ENCODE data around the gene AGPAT3.
"Not testable (repeated sequence)": the region's sequence is repeated elsewhere in the genome, so short reads cannot be mapped to it uniquely, and the experiment has no call there.

The AGPAT3 gene

GRCh38 chr21:43884861-43885417, 19.9 kb downstream of the AGPAT3 start:
- no peak for DNase-seq

- DNase-seq: no peak
Measured at GRCh38 chr21:43885721-43886120, 20.7 kb downstream of the AGPAT3 start.

DNA sequence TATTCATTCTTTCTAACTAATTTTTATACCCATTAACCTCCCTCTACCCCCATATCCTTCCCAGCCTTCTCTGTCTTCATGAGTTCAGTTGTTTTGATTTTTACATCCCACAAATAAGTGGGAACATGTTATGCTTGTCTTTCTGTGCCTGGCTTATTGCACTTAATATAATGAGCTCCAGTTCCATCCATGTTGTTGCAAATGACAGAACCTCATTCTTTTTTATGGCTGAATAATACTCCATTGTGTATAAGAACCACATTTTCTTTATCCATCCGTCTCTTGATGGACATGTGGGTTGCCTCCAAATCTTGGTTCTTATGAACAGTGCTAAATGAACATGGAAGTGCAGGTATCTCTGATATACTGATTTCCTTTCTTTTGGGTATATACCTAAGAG, 21.5 kb downstream of the AGPAT3 start:
- no peak for DNase-seq

DNA sequence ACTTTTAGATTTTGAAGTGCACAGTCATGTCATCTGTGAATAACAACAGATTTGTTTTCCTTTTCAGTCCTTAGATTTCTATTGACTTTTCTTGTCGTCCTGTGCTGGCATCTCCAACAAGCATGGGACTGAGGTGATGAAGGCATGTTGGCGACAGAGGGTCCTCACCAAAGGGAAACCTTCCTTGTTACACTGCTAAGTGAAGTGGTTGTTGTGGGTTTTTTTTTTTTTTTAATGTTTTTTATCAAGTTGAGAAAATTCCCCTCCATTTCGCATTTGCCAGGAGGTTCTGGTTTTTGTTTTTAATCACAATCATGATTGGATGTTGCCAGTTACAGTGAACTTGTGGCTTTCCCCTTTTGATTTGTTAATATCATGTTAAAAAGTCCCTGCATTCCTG, 24.0 kb downstream of the AGPAT3 start:
- DNase-seq: no peak

- DNase-seq: no peak
Measured at GRCh38 chr21:43890042-43890441, 25.0 kb downstream of the AGPAT3 start.

GRCh38 chr21:43892334-43892733, 27.3 kb downstream of the AGPAT3 start:
- DNase-seq: no peak

GRCh38 chr21:43892984-43893535, 28.0 kb downstream of the AGPAT3 start:
- no peak for DNase-seq

- peak; percentile 60 for DNase-seq
Measured at GRCh38 chr21:43893536-43894205, 28.6 kb downstream of the AGPAT3 start.

DNA sequence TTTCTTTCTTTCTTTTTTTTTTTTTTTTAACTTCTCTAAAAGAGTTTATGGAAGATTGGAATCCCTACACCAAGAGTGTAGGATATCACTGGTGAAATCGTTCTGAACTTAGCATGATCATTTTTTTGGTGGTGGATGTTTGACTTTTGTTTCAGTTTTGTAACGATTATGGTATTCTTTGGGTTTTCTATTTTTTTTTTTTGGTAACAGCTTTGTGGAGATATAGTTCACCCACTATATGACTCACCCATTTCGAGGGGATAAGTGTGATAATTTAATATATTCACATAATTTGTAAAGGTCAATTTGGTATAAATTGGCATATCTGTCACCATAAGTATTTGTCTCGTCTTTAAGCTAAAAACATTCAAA, 29.2 kb downstream of the AGPAT3 start:
- no peak for DNase-seq

GRCh38 chr21:43895196-43895595, 30.2 kb downstream of the AGPAT3 start:
- DNase-seq: no peak

- DNase-seq: not testable (repeated sequence)
Measured at GRCh38 chr21:43896696-43897299, 31.8 kb downstream of the AGPAT3 start.

GRCh38 chr21:43899307-43900077, 34.5 kb downstream of the AGPAT3 start:
- DNase-seq: no peak

DNA sequence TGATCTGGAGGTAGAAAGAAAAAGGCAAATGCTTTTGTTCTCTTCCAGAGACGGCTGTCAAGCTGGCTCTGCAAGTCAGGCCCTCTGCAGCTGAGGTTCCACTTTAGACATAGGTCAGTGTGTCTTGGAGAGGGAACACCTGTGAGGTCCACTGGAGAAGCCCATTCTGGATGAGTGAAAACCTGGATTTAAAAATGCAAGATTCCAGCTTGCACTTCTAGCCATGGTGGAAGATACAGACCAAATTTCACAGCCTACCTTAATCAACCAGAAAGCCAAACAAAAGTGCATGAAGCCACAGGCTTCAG, 35.0 kb downstream of the AGPAT3 start:
- no peak for DNase-seq

GRCh38 chr21:43900690-43901089, 35.7 kb downstream of the AGPAT3 start:
- no peak for DNase-seq

- DNase-seq: no peak
Measured at GRCh38 chr21:43902441-43902840, 37.4 kb downstream of the AGPAT3 start.

- DNase-seq: no peak
Measured at GRCh38 chr21:43903451-43904091, 38.5 kb downstream of the AGPAT3 start.

- DNase-seq: no peak
Measured at GRCh38 chr21:43904331-43904781, 39.3 kb downstream of the AGPAT3 start.

DNA sequence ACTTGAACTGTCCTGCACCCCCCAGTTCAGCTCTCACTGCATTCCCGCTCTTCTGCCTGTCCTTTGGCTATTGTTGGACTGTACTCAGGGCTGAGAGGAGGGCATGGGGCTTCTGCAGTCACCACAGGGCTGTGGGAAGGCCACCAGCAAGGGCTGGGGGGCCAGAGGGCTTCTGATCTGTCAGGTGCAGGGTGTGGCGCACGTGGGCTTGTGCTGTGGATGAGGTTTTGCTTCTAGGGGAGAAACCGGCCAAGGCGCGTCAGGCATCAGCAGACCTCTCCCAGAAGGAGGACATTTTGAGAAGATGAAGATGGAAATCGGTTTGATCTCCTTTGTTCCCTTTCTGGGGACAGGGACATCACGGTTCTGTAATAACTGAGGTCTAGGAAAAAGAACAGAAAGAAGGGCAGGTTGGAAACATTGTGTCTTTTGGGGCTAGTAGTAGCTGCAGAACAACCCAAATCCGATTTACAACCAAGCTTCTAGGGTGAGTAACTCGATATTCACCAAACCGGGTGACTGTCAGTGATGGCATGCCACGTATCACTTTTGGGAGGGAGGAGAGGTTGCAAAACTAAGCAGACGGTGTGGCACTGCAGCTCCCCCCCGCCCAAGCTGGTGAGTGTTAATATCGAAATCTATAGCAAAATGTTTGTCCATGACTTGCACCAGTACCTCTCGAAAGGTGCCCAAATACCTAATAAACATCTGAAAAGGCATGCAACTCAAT, 40.9 kb downstream of the AGPAT3 start:
- DNase-seq: no peak

DNA sequence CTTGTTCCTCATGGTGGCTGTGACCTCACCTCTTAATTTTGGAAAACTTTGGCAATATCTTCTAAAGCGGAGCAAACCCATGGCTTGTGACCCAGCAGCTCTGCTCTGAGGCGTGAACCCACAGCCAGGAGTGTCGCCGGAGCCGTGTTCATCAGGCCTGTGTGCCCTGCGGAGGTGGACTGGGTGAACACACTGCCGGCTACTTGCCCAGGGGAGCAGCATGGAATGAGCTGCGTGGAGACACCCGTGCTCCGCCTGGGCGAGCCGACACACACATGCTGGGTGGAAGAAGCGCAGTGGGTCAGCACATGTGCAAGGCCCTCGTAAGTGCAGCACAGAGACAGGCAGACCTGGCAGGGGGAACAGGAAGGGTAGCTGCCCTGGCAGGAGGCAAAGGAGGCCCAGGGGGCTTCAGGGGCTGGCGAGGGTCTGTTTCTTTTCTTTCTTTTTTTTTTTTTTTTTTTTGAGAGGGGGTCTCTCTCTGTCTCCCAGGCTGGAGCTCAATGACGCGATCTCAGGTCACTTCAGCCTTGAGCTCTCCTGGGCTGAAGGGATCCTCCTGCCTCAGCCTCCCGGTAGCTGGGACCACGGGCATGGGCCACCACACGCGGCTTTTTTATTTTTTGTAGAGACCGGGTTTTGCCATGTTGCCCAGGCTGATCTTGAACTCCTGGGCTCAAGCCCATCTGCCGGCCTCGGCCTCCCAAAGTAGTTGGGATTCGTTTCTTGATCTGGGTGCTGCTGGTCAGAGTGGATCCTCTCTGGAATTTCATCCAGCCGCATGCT, 41.8 kb downstream of the AGPAT3 start:
- no peak for DNase-seq

- DNase-seq: no peak
Measured at GRCh38 chr21:43907751-43908150, 42.7 kb downstream of the AGPAT3 start.

GRCh38 chr21:43908167-43908566, 43.1 kb downstream of the AGPAT3 start:
- no peak for DNase-seq

Data from activated CD4-positive, alpha-beta T cell treated with anti-CD3 and anti-CD28 coated beads for 48 hours (primary cell).